Activated CD4-positive, CD25-positive, alpha-beta regulatory T cell treated with anti-CD3 and anti-CD28 coated beads, Interleukin-2, amount 50 U/mL, for 24 hours (primary cell): ENCODE results near the gene CHST11.
A peak's percentile ranks its signal among the peaks of the same experiment; 100 is the strongest.
"Not testable (repeated sequence)": the region's sequence is repeated elsewhere in the genome, so short reads cannot be mapped to it uniquely, and the experiment has no call there.

Experiments
- ATAC-seq, 2 donors: fragments of 150-1000 bp; cut with Tn5 transposase; one replicate each; pipeline ENCODE4 v1.10.0; 2021; ENCODE audit warnings: mild to moderate bottlenecking in 1 of 2, moderate library complexity in 1 of 2

The CHST11 gene

DNA sequence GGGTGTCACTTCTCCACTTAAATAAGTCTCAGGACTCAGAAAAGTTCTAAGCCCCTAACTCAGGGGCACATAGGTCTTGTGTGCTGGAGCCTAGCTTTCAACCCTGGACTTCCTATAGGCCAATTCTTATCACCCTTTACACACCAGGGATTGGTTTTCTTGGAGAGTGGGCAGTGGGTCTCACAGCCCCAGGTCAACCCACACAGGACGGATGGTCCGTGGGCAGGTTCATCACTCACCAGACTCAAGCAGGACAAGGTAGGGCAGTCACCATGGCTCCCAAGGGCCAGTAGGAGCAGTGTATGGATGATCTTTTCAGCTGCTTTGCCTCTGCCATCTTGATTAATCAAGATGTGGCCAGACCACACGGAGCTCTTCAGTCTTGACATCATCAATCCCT is 268.9 kb downstream of the CHST11 start:
- no peak for ATAC-seq

DNA sequence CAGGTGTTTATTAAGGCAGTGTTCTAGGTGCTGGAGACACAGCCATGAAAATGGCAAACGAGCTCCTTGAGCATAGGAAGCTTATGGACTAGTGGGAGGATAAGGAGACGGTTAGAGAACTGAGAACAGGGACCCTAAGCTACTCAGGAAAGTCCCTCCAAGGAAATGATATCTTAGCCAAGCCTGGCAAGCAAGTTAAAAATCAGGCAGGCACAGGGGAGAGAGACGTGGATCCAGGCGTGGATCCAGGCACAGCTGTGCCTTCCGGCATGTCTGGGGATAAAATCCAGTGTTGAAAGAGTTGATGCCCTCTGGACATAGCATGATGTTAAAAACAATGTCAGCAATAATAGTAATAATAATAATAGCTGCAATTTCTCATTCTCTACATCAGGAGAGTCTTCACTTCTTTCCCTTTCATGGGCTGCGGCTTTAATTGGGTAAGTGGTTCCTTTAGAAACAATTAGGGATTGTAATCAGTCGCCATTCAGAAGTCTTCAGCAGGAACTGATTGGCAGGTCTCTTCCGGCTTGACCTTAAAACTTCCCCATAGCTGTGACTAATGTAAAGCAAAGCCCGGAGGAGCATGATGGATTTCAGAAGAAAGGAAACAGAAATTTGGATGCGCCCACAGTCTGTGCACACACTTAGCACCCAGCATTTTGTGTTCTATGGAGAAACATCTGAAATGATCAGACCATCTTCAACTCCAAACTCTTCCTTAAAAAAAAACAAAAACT is 271.1 kb downstream of the CHST11 start:
- ATAC-seq: no peak

GRCh38 chr12:104729091-104729490 is 272.3 kb downstream of the CHST11 start:
- ATAC-seq: no peak

GRCh38 chr12:104729610-104730446 is 273.1 kb downstream of the CHST11 start:
- no peak for ATAC-seq

GRCh38 chr12:104730763-104731162 is 274.0 kb downstream of the CHST11 start:
- no peak for ATAC-seq

GRCh38 chr12:104733717-104734175 is 277.0 kb downstream of the CHST11 start:
- peak; percentile 32 to 50 for ATAC-seq

DNA sequence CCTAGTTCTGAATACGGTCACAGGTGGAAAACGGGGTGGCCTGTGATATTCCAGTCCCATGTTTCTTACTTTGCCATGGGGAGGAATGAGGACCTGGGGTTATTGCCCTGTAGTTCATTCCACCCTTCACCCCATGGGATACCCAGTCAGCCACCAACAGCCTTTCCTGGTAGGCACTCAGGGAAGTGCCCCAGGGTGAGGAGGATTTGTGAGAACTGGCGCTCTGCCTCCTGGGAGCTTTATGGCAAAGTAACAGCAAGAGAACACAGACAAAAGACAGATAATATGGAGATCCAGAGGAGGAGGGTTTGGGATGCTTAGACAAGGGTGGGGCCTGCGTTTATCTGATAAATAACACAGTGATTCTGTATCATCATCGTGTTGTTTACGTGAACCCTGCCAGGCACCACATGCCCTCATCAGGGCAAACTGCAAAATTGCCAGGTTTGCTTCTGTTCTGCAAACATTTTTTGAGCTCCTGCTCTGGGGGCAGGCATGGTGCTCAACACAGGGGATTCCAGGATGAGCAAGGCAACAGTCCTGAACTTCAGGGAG is 277.9 kb downstream of the CHST11 start:
- ATAC-seq: no peak

DNA sequence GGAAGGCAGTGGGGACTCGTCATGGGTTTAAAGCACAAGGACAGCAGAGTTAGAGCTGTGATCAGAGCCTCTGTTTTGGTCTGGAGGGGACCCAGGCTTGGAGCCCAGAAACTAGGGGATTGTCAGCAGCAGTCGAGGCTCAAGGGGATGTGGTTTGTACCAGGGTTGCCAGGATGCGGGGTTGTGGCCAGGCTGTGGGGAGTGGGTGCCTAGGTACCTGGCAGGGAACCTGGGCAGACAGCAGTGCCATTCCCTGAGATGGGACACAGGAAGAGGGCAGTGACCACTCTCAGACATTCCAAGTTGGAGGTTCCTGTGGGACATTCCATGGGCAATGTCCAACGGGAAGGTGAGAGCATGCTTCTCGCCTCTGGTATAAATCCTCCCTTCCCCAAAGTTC is 279.1 kb downstream of the CHST11 start:
- ATAC-seq: no peak

DNA sequence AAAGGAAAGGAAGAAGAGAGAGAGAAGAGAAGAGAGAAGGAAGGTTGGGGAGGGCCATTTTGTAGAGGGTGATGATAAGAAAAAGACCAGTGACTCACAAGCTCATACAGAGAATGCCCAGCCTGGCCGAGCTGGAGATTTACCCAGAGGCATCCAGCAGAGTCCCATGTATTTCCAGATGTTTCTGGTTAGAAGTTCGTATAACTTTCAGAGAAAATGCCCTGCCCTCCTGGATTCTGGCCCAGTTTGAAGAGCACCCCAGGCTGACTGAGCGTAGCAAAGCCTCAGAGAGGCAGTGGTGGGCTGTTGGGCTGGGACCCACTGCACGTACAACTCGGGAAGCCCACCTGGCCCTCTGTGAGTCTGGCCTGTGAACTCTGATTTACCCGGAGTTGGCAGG is 279.6 kb downstream of the CHST11 start:
- ATAC-seq: no peak

- ATAC-seq: no peak
Observed at GRCh38 chr12:104737113-104737512, 280.4 kb downstream of the CHST11 start.

GRCh38 chr12:104737791-104738301 is 281.1 kb downstream of the CHST11 start:
- ATAC-seq: no peak

GRCh38 chr12:104738331-104738730 is 281.6 kb downstream of the CHST11 start:
- no peak for ATAC-seq

DNA sequence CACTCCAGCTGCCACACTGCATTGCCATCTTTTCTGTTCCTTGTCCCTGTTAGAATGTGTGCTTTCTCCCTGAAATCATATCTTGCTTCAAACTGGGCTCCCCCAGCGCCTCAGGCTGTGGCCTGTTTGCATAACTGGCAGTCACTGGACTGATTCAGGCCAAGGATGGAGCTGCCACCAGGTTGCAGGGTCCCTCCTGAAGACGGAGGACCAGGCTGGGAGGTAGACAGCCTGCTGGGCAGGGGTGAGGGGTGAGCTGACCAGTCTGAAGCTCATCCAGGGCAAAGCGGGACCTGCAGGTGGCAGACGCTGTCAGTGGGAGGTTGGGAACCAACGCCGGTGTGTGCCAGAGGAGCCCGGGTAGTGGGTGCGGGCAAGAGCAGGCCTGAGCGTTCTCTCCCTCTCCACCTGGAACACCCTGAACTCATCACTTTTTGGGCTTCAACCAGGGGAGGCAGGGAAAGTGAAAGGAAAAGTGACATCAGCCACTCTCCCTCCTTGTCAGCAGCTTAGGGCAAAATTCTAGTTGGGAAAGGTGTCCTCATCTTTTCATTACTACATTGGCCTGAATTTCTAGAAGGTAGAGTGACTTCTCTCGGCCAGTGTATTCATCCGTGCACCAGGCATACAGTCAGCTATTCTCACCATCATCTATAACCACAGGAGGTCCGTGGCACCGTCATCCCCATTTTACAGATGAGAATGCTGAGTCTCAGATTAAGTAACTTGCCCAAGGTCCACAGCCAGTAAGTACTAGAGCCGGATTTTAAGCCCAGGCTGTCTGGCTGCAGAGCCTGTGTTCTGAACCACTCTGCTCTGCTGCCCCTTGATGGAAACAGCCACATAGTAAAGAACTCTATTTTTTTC is 282.3 kb downstream of the CHST11 start:
- ATAC-seq: peak in 1 of 2 donors; percentile 14

DNA sequence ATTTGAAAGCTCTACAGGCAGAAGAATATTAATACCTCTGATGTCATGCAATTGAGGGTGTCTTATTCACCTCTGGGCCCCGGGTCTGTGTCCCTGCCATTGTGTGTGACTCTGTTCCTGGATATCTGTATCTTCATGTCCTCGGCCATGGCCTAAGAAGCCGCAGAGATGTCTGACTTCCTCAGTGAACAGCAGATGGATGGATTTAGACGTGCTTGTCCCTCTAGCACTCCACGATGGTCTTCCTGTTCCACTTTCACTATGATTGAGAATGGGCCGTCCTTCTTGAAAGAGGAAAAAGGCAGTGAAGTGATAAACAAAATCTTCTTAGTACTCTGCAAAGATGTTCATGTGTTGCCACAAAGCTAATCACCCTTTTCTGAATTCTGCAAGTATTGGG is 283.9 kb downstream of the CHST11 start:
- ATAC-seq: peak; percentile 55 to 61

DNA sequence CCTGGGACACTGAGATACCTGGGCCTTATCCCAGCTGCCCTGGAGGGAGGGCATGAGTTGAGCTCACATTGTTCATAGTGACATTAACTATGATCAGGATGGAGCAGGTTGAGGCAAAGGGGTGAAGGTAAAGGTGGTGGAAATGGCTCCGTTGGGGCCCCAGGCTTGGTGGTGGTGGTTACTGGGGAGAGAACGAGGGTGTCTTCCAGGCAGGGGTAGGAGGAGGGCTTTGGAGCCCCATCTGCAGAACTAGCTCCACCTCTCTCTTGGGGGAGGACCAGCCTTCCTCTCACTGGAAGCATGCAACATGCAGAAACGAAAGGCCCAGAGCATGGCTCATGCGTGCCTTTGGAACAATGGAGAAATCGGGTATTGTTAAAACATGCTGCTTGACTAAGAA is 284.3 kb downstream of the CHST11 start:
- peak; percentile 11 for ATAC-seq

- no peak for ATAC-seq
Observed at GRCh38 chr12:104741497-104742367, 285.0 kb downstream of the CHST11 start.

DNA sequence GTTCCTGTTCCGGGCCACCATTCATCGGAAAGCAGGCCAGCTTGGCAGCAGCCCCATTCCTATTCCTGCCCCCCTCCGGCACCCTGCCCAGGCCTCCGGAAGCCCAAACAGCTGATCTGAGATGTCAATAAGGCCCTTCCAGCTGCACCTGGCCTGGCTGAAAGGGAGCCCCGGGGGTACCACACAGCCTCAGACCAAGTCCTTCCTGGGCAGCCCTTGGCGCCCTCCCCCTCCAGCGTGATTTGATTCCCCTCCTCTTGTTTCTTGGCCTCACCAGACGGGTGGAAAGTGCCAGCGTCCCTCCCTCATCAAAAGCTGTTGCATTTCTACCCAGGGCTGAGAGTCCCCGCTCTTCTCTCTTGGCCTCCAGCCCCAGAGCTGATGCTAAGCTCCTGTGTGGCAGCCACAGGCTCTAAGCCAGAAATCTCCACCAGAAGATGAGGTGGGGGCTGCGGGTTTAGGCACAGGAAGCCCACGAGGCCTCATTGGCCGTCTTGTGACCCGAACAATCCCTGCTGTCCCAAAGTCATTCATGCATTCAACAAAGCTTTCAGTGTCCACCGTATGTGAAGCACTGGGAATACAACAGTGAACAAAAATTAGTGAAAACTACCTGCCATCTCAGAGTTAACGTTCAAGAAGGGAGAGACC is 285.9 kb downstream of the CHST11 start:
- ATAC-seq: no peak

DNA sequence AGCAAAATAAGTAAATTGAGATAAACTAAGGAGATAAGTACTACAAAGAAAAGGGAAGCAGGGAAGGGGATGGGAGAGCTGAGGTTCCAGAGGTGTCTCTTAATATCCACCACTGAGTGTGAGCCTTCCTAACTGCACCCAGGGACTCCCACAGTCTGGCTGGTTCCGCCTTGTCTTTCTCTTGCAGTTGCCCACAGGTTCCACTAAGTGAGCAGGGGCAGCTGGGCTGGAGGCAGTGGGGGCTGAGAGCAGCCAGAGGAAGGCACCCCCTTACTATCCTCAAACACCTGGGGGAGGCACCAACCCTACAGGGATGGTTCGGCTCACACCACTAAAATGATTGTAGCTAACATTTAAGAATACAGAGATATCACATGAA is 286.4 kb downstream of the CHST11 start:
- ATAC-seq: no peak

- not testable (repeated sequence) for ATAC-seq
Observed at GRCh38 chr12:104743753-104744548, 287.2 kb downstream of the CHST11 start.

DNA sequence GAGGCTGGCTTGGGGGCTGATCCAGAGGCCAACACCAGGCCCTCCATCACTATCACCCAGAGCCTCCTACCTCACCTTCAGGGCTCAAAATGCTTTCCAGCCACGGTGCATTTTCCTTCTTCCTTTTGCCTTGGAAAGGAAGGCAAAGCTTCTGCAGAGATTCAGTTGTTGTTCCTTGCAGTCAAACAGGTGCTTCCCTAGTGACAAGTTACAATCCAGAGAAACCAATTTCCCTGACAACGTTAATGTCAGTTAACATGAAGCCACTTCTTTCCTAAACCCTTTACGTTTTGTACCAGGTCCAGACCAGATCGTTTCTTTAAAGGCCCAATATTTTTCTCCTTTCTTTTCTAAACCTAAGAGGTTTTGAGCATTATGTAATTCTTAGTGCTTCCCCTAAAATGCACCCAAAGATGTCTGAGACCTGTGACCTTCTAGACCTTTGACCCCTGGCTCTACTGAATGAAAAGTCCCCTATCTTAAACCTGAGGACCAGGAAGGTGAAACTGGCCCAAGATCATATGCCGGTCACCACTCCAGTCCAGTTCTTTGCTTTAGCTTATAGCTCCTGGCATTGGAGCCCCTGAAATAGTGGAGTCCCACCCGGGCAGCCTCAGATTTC is 289.8 kb downstream of the CHST11 start:
- ATAC-seq: no peak
